Measurements from ENCODE around the gene GRID1.

The GRID1 gene

DNA sequence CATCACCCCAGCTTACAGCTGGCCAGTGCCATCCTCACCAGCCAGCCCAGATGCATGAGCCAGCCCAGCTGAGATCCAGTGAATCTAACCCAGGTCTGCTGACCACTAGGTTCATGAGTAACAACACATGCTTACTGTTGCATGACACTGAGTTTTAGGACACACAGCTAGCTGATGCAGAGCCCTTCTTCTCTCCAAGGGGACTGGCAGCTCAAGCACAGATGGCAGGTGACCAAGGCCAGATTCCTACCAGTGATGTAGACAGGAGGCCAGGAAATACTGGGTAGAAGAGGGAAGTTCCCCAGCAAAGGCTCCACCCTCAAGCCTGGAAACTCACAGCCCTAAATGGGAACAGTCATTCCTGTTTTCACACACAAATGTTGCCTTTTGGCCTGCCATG lies 236.6 kb downstream of the GRID1 start:
- Mint-ChIP-seq H3K27me3 (peaks cover 15% of the 10 kb centered on the region), H3K27ac (no peak overlapping the region), H3K4me1 (no peaks in the 10 kb centered on the region), H3K9me3 (no peaks in the 10 kb centered on the region), H3K4me3 (no peak overlapping the region)
- no peak for ATAC-seq
- DNase-seq = no peak

DNA sequence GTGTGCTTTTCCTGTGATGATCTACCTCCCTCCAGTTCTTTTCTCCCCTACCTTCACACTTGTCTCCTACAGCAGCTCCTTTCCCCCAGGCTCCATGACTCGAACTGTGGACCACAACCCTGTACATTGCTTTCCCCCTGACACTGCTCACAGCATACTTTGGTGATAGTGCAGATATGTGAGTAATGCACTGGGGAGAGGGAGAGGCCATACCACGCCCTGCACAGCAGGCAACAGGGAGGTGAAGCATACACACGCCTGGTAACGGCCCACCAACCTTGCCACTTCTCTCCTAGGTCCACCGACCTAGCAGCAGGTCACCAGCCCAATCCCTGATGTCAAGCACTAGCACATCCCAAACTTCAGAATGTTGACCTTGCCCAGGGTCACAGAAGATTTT lies 238.2 kb downstream of the GRID1 start:
- H3K9me3 Mint-ChIP-seq = no peaks in the 10 kb centered on the region
- peaks cover 24% of the 10 kb centered on the region for H3K27me3 Mint-ChIP-seq
- no peak for ATAC-seq
- no peak overlapping the region for H3K4me3 Mint-ChIP-seq
- H3K27ac Mint-ChIP-seq = peak overlapping the region in 1 of 2 donors; percentile 42
- H3K4me1 Mint-ChIP-seq = no peaks in the 10 kb centered on the region
- no peak for DNase-seq

DNA sequence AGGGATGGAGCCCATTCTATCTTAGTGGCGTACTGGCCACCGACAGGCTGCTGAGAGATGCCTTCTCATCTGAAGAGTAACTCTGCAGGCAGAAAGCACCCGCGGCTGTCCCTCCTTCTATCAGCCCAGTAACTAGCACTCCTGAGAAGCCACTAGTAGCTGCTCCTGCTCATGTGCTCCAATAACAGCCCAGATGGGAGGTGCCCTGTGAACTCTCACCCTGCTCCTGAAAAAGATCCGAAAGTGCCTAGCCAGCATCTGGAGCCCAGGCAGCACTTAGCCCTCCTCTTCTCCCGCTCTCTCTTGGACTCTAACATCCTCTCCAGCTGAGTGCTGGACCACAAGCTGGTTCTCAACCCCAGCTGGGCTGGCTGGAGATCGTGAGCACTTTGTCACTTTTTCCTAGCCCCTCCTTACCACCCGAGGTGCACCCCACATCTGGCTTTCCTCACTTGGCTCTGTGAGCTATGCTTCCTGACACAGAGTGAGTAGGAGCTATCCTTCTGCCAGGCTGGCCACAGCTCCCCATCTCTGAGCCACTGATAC lies 239.2 kb downstream of the GRID1 start:
- peaks cover 24% of the 10 kb centered on the region for H3K27me3 Mint-ChIP-seq
- H3K9me3 Mint-ChIP-seq = no peaks in the 10 kb centered on the region
- no peak overlapping the region for H3K4me3 Mint-ChIP-seq
- no peak overlapping the region for H3K27ac Mint-ChIP-seq
- DNase-seq (no peak), ATAC-seq (no peak)
- H3K4me1 Mint-ChIP-seq = no peaks in the 10 kb centered on the region

DNA sequence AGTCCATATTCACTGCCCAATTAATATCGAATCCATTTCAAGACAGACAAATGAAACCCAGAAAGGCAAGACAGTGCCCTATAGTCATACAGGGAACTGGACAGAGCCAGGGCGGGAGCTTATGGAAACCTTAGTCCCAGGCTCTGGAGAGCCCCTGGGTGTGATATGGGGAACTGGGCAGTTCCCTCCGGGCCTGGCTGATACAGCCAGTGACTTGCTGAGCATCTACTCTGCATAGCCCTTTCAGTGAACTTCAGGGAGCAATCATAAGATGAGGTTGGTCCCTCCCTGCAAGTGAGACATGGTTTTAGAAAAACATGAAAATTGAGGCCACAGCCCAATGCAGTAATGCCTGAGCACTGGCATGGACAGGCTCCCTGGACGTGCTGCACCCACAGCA lies 241.9 kb downstream of the GRID1 start:
- Mint-ChIP-seq H3K4me1 (no peaks in the 10 kb centered on the region), H3K4me3 (no peak overlapping the region), H3K9me3 (no peaks in the 10 kb centered on the region), H3K27ac (no peak overlapping the region), H3K27me3 (peaks cover 24% of the 10 kb centered on the region)
- DNase-seq (no peak), ATAC-seq (no peak)

DNA sequence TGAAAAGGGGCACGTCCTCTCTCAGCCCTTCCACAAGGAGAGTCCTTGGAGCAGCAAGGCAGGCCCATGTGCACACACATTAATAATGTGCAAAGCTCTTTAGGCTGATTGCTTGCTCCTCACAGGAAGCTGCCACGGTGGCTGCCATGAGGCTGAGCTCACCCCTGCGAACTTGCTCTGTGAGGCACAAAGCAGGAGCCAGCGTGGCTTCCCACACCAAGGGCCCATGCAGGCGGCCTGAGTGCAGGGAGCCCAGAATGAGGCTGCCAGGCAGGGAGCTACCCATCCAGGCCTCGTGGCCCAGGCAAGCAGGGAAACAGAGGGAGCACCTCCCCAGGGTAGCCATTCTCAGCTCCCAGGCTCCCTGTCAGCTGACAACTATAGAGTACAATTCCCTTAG lies 242.9 kb downstream of the GRID1 start:
- H3K27ac Mint-ChIP-seq = no peak overlapping the region
- no peaks in the 10 kb centered on the region for H3K4me1 Mint-ChIP-seq
- H3K27me3 Mint-ChIP-seq = peaks cover 24% of the 10 kb centered on the region
- no peak for ATAC-seq
- H3K4me3 Mint-ChIP-seq = no peak overlapping the region
- DNase-seq = no peak
- no peaks in the 10 kb centered on the region for H3K9me3 Mint-ChIP-seq

DNA sequence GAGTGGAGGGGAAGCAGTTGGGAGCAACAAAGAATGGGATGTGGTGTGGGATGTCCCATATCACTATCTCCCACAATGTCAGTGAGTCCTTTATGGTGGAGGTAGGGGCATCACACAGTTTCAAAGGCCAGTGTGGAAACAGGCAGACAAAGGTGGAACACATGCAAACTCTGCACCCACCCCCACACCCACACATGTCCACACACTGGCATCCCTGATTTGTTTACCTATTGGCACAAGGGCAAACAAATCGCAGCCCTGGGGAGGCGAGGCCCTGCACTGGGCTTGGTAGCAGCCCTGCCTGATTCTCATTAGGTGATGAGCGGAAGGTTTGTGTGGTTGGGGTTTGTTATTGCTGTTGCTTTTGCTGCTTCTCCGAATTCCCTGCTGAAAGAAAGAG lies 243.3 kb downstream of the GRID1 start:
- Mint-ChIP-seq H3K9me3 (no peaks in the 10 kb centered on the region), H3K4me1 (no peaks in the 10 kb centered on the region), H3K27me3 (peaks cover 20% of the 10 kb centered on the region), H3K27ac (no peak overlapping the region), H3K4me3 (no peak overlapping the region)
- ATAC-seq (no peak), DNase-seq (no peak)

DNA sequence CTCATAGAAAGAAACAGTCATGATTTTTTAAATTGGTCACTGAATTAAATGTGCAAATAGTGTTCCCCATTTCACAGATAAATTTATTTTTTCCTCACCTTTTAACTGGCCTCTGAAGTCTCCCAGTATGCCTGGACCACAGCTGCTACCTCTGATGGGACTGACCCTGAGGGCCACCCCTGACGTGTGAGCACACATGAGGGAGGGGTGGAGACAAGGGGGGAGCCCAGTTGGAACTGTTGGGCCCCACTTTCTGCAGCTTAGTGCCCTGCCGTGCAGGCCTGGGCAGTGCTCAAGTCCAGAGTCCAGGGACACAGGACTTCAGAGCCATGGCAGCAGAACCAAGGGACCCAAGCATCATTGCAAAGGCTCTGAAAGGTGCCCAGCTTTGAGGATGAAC lies 243.9 kb downstream of the GRID1 start:
- Mint-ChIP-seq H3K4me1 (no peaks in the 10 kb centered on the region), H3K4me3 (no peak overlapping the region), H3K27me3 (peaks cover 14% of the 10 kb centered on the region), H3K9me3 (no peaks in the 10 kb centered on the region), H3K27ac (no peak overlapping the region)
- DNase-seq = no peak
- no peak for ATAC-seq

DNA sequence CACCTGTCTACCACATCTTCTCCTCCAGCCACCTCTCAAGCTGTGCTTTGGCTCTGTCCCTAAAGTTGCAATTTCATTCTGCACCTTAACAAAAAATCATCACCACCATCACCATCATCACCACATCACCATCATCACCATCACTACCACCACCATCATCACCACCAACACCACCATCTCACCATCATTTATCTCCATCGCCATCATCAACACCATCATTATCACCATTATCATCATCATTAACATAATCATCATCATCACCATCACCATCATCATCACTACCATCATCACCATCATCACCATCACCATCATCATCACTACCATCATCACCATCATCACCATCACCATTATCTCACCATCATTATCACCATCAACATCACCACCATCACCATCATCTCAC lies 245.4 kb downstream of the GRID1 start:
- no peak for ATAC-seq
- Mint-ChIP-seq H3K4me1 (no peaks in the 10 kb centered on the region), H3K9me3 (no peaks in the 10 kb centered on the region), H3K4me3 (no peak overlapping the region), H3K27ac (no peak overlapping the region), H3K27me3 (peaks cover 9% of the 10 kb centered on the region)
- no peak for DNase-seq

DNA sequence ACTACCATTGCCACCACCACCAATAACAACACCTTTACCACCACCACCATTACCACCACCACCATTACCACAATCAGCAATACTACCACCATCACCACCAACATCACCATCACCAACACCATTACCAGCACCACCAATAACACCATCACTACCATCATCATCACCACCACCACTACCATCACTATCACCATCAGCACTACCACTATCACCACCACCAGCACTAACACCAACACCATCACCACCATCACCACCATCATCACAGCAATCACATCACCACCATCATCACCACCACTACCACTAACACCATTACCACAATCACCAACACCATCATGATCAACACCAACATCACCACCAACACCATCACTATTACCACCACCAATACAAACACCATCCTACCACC lies 249.5 kb downstream of the GRID1 start:
- Mint-ChIP-seq H3K4me1 (no peaks in the 10 kb centered on the region), H3K27ac (no peak overlapping the region), H3K9me3 (no peaks in the 10 kb centered on the region), H3K27me3 (peaks cover 7% of the 10 kb centered on the region), H3K4me3 (no peak overlapping the region)
- DNase-seq (no peak), ATAC-seq (no peak)

DNA sequence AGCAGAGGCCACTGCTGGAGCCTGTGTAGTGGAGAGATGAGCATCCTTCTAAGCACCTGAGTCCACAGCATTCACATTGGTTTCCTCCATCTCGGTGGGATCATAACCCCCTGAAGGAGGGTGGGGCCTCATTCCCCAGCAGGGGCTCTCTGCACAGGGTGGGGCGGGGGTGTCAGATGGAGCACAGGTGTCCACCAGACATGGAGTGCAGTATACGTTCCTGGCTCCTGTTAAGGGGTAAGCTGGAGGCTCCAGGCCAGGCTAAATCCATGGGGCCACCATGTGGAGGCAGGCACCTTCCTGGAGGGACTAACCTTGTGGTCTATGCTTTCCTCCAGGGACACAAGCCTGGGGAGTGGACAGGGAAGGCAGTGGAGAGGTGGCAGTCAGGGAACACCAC lies 252.6 kb downstream of the GRID1 start:
- Mint-ChIP-seq H3K9me3 (no peaks in the 10 kb centered on the region), H3K27me3 (peaks cover 14% of the 10 kb centered on the region), H3K4me1 (no peaks in the 10 kb centered on the region), H3K4me3 (no peak overlapping the region), H3K27ac (no peak overlapping the region)
- DNase-seq = no peak
- no peak for ATAC-seq

DNA sequence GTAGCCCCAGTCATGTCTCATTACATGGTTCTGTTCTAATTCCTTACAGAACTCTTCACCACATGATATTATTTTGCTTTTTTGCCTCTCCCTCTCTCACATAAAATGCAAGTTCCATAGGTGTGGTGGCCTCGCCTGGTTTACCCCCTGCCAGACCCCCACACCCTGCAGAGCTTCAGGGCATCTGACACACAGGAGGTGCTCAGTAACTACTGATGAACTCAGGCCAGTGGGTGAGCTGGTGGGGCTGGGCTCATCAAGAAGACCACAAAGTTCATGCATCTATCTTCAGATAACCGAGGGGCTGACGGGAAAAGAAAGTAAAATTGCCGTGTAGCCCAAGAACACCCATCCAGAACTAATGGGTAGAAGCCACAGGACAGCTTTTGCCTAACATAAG lies 253.1 kb downstream of the GRID1 start:
- DNase-seq (no peak), ATAC-seq (no peak)
- peaks cover 14% of the 10 kb centered on the region for H3K27me3 Mint-ChIP-seq
- H3K4me1 Mint-ChIP-seq = no peaks in the 10 kb centered on the region
- H3K27ac Mint-ChIP-seq = no peak overlapping the region
- H3K9me3 Mint-ChIP-seq = no peaks in the 10 kb centered on the region
- no peak overlapping the region for H3K4me3 Mint-ChIP-seq

DNA sequence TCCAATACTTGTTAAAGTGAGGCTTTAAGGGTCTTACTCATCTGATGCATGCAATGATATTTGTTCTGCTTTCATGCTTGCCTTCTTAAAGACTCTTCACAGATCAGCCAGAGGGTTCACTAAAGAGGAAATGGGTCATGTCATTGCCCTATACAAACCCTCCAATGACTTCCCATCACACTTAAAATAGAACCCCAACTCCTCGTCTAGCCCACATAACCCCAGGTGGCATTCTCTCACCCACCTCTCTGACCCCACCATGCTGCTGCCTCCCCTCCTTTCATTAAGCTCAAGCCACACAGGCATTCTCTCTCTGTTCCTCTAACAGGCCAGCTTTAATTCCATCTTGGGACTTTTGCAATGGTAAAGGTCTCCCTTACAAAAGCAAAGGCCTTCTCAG lies 253.6 kb downstream of the GRID1 start:
- DNase-seq = no peak
- no peak for ATAC-seq
- no peak overlapping the region for H3K4me3 Mint-ChIP-seq
- H3K4me1 Mint-ChIP-seq = no peaks in the 10 kb centered on the region
- H3K9me3 Mint-ChIP-seq = no peaks in the 10 kb centered on the region
- peak overlapping the region in 1 of 2 donors; percentile 20 for H3K27ac Mint-ChIP-seq
- H3K27me3 Mint-ChIP-seq = peaks cover 14% of the 10 kb centered on the region

DNA sequence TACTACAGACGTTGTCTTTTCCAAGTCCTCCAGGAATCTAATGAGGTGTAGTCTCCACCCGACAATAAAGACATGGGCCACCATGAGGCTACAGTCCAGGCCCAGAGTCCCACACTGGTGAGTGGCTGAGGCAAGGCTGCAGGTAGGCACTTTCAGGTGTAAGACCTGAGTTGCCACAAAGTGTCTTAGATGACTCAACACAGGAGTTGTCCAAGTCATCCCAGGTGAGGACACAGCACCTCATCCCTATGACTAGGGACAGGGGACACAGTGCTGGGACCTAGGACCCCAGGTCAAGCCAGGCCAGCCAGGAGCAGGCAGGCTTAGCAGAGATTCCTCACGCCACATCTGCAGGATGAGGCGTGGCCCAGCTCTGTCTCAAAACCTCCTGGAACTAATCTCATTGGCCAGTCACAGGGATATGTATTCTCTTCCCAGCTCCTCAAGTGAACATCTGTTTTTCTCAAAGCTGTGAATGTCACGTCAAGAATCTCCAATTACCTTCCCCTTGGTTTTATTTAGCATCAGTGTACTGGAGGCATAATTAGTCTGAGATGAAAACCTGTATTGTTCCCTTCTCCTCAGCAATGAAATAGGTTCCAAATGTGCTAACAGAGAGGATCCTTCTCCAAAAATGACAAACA lies 254.6 kb downstream of the GRID1 start:
- Mint-ChIP-seq H3K4me1 (no peaks in the 10 kb centered on the region), H3K27me3 (peaks cover 14% of the 10 kb centered on the region), H3K9me3 (no peaks in the 10 kb centered on the region), H3K4me3 (no peak overlapping the region), H3K27ac (no peak overlapping the region)
- ATAC-seq (no peak), DNase-seq (no peak)

DNA sequence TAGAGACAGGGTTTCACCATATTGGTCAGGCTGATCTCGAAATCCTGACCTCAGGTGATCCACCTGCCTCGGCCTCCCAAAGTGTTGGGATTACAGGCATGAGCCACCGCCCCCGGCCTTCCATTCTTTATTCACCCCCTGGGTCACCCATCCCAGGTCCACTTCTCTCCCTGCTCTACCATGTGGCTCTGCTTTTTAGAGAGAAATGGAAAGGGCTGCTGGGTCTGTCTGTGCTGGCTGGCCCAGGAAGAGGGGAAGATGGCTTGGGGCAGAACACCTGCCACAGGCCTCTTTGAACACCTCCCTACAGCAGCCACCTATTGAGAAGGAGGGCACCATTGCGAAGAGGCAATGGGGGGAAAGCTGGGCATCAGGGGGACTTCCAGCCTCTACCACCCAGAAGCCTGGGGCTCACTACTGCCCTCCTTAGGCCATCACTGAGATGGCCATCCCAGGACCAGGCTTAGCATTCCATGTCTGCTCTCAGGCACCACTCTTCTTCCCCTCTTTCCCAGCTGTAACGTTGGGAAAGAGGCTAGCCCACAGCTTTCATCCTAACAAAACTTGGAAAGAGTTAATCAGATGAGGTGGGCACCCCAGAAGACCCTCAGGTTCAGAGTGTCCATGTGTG lies 256.3 kb downstream of the GRID1 start:
- no peaks in the 10 kb centered on the region for H3K4me1 Mint-ChIP-seq
- H3K9me3 Mint-ChIP-seq = no peaks in the 10 kb centered on the region
- ATAC-seq (no peak), DNase-seq (no peak)
- H3K27ac Mint-ChIP-seq = no peak overlapping the region
- H3K4me3 Mint-ChIP-seq = no peak overlapping the region
- peaks cover 14% of the 10 kb centered on the region for H3K27me3 Mint-ChIP-seq

DNA sequence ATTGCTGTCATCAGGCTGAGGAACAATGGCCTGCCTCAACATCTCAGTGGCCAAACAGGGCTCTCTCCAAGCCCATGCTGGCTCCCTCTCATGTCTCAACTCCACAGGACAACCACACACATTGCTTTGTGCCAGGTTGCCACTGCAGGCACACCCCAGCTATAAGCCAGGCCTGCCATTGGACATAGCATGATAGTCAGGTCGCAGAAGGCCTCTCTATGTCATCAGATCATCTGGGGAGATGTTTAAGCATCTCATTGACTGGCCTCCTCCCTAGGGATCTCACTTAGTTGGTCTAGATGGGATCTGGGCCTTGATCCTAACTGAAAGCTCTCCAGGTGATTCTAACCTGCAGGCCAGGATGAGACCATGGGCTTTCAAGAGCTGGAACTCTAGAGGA lies 257.2 kb downstream of the GRID1 start:
- Mint-ChIP-seq H3K9me3 (no peaks in the 10 kb centered on the region), H3K4me1 (no peaks in the 10 kb centered on the region), H3K27ac (no peak overlapping the region), H3K27me3 (peaks cover 14% of the 10 kb centered on the region), H3K4me3 (no peak overlapping the region)
- ATAC-seq = no peak
- DNase-seq = no peak

DNA sequence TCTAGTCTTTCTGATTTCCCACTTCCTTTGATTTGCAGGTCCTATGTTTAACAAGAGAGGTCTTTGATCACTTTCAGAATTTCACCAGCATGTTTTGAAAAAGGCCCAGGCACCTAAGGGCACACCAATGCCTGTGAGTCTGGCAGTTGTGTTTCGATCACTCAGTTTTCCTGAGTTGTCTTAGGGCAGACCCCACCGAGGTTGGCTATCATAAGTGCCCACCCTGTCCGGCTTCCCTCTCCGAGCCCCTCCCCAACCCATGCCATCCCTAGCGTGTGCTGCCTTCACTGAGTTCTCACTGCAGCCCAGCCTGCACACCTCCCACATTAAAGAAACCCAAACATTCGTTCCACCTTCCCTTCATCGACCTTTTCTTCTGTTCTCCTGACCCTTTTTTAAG lies 257.9 kb downstream of the GRID1 start:
- DNase-seq = no peak
- Mint-ChIP-seq H3K27ac (no peak overlapping the region), H3K4me3 (no peak overlapping the region), H3K9me3 (no peaks in the 10 kb centered on the region), H3K27me3 (peaks cover 14% of the 10 kb centered on the region), H3K4me1 (no peaks in the 10 kb centered on the region)
- ATAC-seq = no peak
